ENCODE data around the gene SPINDOC. TPM values are rescaled to one million over a fixed set of nuclear protein-coding genes. Genes with fewer than 3 reads are reported as not detected.

The SPINDOC gene
- total RNA-seq, 2 donors from 2014 or later: 11.8 to 15.1 TPM

- no peak for DNase-seq (ENCODE audit: low spot score)
- intact Hi-C loops (cut with DNase I): no loop called here
Measured at GRCh38 chr11:63826471-63827190, 13.4 kb downstream of the SPINDOC start.

- DNase-seq (ENCODE audit: low spot score): peak; percentile 53
- intact Hi-C loops (cut with DNase I): loop anchor here in 1 of 2 donors (10.0 kb wide), 1 partner anchor 315 kb away; no protein-coding TSS in a partner anchor
Measured at GRCh38 chr11:63829823-63830489, 16.7 kb downstream of the SPINDOC start.

DNA sequence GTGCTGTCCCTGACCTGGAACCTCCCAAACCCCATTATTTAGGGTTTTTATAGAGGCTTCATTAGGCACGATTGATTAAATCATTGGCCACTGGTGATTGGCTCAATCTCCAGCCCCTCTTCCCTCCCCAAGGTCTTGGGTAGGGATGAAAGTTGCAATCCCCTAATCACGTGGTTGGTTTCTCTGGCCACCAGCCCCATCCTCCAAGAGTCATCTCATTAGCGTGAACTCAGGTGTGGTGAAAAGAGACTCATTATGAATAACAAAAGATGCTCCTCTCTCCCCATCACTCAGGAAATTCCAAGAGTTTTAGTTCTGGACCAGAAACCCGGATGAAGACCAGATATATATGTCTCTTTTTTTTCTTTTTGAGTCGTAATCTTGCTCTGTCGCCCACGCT lies 18.1 kb downstream of the SPINDOC start:
- intact Hi-C loops (cut with DNase I): loop anchor here in 1 of 2 donors (10.0 kb wide), 1 partner anchor 313 kb away; no protein-coding TSS in a partner anchor
- DNase-seq (ENCODE audit: low spot score): no peak

DNA sequence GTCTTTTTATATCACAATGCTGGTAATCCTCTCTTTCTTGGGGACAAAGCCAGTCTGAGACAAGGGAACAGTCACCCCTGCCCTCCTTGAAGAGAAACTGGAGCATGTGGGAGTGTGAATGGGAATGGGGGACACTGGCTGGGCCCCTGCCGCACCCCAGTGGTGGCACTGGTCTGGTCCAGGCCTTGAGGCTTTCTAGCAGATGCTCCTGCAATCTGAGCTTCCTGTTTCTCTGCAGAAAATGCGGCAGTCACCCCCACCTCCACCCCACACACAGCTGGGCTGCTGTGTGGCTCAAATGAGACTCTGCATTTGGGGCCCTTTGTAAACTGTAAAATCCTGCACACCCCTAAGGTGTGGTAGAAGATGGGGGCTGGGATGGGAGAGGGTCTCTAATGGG lies 19.1 kb downstream of the SPINDOC start:
- intact Hi-C loops (cut with DNase I): loop anchor here in 1 of 2 donors (10.0 kb wide), 1 partner anchor 312 kb away; no protein-coding TSS in a partner anchor
- DNase-seq (ENCODE audit: low spot score): peak; percentile 35

DNA sequence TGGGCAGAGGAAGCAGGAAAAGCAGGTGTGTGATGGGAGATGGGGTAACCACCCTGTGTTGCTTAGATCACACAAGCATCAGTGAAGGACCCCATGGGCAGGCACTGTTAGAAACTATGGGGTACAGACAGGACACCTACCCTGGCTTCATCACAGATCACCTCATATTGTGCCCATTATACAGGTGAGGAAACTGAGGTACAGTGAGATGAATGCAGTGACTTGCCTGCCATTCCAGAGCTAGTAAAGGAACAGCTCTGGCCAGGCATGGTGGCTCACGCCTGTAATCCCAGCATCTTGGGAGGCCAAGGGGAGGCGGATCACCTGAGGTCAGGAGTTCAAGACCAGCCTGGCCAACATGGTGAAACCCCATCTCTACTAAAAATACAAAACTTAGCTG lies 19.8 kb downstream of the SPINDOC start:
- peak; percentile 30 for DNase-seq (ENCODE audit: low spot score)
- intact Hi-C loops (cut with DNase I): loop anchor here in 1 of 2 donors (10.0 kb wide), 1 partner anchor 312 kb away; no protein-coding TSS in a partner anchor

GRCh38 chr11:63834535-63835157 lies 21.4 kb downstream of the SPINDOC start:
- intact Hi-C loops (cut with DNase I): loop anchor here (5.0 to 10.0 kb wide), 2 partner anchors 310 to 318 kb away; no protein-coding TSS in a partner anchor
- DNase-seq (ENCODE audit: low spot score): peak; percentile 47

DNA sequence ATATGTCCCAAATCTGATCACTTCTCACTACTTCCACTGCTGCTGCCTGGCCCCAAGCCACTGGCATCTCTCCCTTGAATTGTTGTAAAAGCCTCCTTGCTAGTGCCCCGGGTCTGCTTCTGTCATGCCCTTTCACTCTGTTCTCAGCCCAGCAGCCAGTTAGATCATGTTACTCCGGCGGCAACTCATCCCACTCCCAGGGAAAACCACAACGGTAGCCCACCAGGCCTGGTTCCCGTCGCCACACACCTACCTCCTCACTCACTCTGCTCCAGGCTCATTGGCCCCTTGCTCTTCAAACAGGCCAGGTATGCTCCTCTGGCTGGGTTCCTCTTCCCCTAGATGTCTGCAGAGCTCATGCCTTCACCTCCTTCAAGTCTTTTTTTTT lies 21.9 kb downstream of the SPINDOC start:
- DNase-seq (ENCODE audit: low spot score): peak; percentile 64
- intact Hi-C loops (cut with DNase I): loop anchor here (5.0 to 10.0 kb wide), 2 partner anchors 310 to 317 kb away; no protein-coding TSS in a partner anchor

DNA sequence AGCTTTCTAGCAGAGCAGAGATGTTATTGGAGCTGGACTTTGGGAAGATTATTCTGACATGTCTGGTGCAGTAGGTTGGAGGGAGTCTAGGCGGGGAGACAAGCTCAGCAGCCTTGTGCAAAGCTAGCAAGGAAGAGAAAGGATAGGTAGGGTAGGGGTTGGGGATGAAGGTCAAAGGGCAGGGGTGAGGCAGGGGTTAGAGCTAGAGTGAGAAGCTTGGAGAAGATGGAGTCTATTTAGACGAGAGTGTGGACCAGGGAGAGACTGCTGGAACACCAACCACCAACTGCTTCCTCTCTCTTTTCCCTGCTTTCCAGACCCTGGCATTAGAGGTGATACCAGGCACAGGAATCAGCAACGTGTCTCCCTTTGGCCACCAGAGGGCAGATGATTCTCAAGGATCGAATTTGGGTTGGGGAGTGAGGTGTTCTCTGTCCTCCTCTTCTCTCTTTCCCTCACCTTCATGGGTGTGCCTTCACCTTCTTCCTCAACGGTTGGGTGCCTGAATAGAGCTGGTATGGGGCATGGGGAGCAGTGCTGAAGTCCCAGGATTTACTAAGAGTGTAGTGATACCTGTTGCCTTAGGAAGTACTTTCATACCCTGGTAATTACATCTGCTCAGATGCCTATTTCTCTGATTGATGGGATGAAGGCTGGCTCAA lies 23.9 kb downstream of the SPINDOC start:
- peak; percentile 83 for DNase-seq (ENCODE audit: low spot score)
- intact Hi-C loops (cut with DNase I): loop anchor here (1.0 to 10.0 kb wide), 3 partner anchors 109 to 315 kb away; no protein-coding TSS in a partner anchor

- intact Hi-C loops (cut with DNase I): loop anchor here (1.0 to 10.0 kb wide), 3 partner anchors 109 to 315 kb away; no protein-coding TSS in a partner anchor
- DNase-seq (ENCODE audit: low spot score): no peak
Measured at GRCh38 chr11:63837739-63838138, 24.5 kb downstream of the SPINDOC start.

DNA sequence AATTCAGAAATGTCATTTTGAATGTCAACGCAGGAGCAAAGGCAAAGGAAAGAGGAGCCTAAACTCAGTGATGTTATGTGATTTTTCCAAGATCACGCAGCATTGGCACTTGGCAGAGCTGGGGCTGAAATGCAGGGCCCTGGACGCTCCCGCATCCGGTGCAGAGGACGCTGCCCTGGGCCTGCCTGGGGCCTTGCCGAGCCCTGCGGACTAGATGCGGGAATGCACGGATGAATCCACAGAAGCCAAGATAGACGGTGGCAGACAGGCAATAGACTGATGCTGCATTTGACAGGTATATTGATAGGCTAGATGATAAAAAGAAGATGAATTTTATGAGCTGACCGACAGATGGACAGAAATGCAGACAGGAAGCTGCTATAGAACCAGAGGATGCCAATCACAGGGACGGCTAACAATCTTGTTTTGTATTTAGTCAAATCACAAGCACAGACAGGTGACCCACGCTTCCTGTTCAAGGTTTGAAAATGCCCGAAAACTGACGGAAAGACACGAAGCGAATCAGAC lies 25.0 kb downstream of the SPINDOC start:
- intact Hi-C loops (cut with DNase I): loop anchor here (5.0 to 10.0 kb wide), 2 partner anchors 307 to 314 kb away; no protein-coding TSS in a partner anchor
- peak; percentile 85 for DNase-seq (ENCODE audit: low spot score)

DNA sequence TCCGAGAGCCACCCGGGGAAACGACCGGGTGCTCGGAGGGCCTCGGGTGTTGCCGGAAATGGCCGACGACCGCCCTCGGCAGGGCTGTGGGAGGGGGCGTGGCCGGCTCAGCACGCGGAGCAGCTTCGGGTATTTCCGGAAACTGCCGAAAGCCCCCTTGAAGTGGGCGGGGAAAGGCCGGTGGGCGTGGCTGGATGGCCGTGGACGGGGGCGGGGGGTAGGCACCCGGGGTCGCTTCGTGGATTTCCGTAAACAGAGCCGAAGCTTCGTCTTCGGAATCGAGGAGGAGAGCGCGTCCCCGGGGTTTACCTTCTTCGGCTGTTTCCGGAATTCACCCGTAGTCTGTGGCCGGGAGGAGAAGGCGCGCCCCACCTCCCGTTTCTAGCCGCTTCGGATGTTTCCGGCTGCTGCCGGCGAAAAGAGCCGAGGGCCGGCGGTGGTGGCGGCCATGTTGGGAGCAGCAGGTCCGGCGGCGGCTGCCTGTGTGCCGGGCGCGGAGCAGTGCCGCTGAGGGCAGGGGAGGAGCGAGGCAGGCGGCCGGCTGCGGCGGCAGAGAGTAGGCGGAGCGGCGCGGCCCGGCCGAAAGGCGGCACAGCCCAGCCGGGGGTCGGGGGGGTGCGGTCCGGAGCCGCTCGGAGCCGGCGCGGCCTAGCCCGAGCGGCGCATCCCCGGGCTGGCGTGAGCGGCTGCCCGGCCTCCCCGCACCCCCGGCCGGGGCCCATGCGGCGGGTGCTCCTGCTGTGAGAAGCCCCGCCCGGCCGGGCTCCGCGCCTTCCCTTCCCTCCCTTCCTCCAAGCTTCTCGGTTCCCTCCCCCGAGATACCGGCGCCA lies 25.6 kb downstream of the SPINDOC start, which contains the start of gene MARK2:
Gene MARK2 (plus strand): TSS at position 433 of the 830 bp plus-strand sequence. CDS start 397 bp downstream, at position 830.
- intact Hi-C loops (cut with DNase I): loop anchor here (5.0 to 10.0 kb wide), 2 partner anchors 306 to 313 kb away; no protein-coding TSS in a partner anchor
- peak; percentile 99 for DNase-seq (ENCODE audit: low spot score)

GRCh38 chr11:63839508-63840355 lies 26.5 kb downstream of the SPINDOC start:
- intact Hi-C loops (cut with DNase I): loop anchor here (5.0 to 10.0 kb wide), 2 partner anchors 305 to 313 kb away; no protein-coding TSS in a partner anchor
- DNase-seq (ENCODE audit: low spot score): peak; percentile 84

GRCh38 chr11:63840356-63841060 lies 27.3 kb downstream of the SPINDOC start:
- intact Hi-C loops (cut with DNase I): no loop called here
- DNase-seq (ENCODE audit: low spot score): no peak

- DNase-seq (ENCODE audit: low spot score): peak; percentile 48
Measured at GRCh38 chr11:63841554-63841953, 28.3 kb downstream of the SPINDOC start.

DNA sequence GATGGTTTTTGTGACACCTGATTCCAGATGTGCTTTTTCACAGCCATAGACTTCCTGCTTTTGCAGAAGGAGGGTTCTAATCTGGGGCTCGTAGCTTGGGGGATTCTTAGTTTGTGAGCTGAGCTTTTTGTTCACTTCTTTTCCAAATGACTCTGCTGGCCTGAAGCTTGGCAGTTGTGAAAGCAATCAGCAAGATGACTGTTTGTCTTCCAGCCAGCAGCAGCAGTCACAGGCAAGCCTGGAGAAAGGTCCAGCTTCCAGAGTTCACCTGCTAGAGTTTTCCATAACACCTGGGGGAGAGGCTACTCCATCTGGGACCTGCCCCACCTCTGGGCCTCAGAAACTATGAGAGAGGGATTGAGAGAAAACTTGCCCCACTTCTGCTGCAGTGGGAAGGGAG lies 29.8 kb downstream of the SPINDOC start:
- intact Hi-C loops (cut with DNase I): no loop called here
- peak; percentile 34 for DNase-seq (ENCODE audit: low spot score)

More at GRCh38 chr11:63841554-63841953, 28.3 kb downstream of the SPINDOC start:
- intact Hi-C loops (cut with DNase I): no loop called here

GRCh38 chr11:63844836-63845235 lies 31.6 kb downstream of the SPINDOC start:
- DNase-seq (ENCODE audit: low spot score): peak; percentile 23
- intact Hi-C loops (cut with DNase I): no loop called here

Measured in posterior vena cava (tissue), 2 donors.